HG03097 (cell line): ENCODE data around the gene EEF1A1.
"Not testable (repeated sequence)": the region's sequence is repeated elsewhere in the genome, so short reads cannot be mapped to it uniquely, and the experiment has no call there.

Source experiments
- ATAC-seq: cut with Tn5 transposase; IDR thresholded peaks from one replicate; pipeline ENCODE4 v1.9.1; 2021; ENCODE audit not compliant: unreplicated experiment, low FRiP score

EEF1A1 gene

GRCh38 chr6:73508776-73509175, 12.1 kb downstream of the EEF1A1 start:
- ATAC-seq = no peak

- ATAC-seq = no peak
These were observed 14.6 kb downstream of the EEF1A1 start for GRCh38 chr6:73506246-73506645.

GRCh38 chr6:73505705-73506104, 15.1 kb downstream of the EEF1A1 start:
- not testable (repeated sequence) for ATAC-seq

- no peak for ATAC-seq
These were observed 15.7 kb downstream of the EEF1A1 start for GRCh38 chr6:73505142-73505541.

GRCh38 chr6:73504160-73504559, 16.7 kb downstream of the EEF1A1 start:
- no peak for ATAC-seq

- no peak for ATAC-seq
These were observed 17.6 kb downstream of the EEF1A1 start for GRCh38 chr6:73503027-73503772.

GRCh38 chr6:73497915-73498314, 22.9 kb downstream of the EEF1A1 start:
- ATAC-seq = no peak

GRCh38 chr6:73491377-73491776, 29.5 kb downstream of the EEF1A1 start:
- ATAC-seq = no peak

GRCh38 chr6:73487473-73487872, 33.4 kb downstream of the EEF1A1 start:
- no peak for ATAC-seq

GRCh38 chr6:73484438-73484837, 36.4 kb downstream of the EEF1A1 start:
- no peak for ATAC-seq

GRCh38 chr6:73481969-73482368, 38.9 kb downstream of the EEF1A1 start:
- ATAC-seq = no peak

- ATAC-seq = no peak
These were observed 43.4 kb downstream of the EEF1A1 start for GRCh38 chr6:73477407-73477806.

GRCh38 chr6:73476723-73477122, 44.1 kb downstream of the EEF1A1 start:
- no peak for ATAC-seq

- ATAC-seq = peak; percentile 91
These were observed 49.0 kb downstream of the EEF1A1 start for GRCh38 chr6:73471686-73472290.
